NCI-H2171 treated with DMSO at 0.1 percent for 48 hours (cell line): Measurements from ENCODE around the gene ZNF487.
"Not testable (repeated sequence)": the region's sequence is repeated elsewhere in the genome, so short reads cannot be mapped to it uniquely, and the experiment has no call there.

Experiments used
- DNase-seq: peaks from one replicate; lab custom pipeline; 2025; lab: John Stamatoyannopoulos, UW

Gene ZNF487

DNA sequence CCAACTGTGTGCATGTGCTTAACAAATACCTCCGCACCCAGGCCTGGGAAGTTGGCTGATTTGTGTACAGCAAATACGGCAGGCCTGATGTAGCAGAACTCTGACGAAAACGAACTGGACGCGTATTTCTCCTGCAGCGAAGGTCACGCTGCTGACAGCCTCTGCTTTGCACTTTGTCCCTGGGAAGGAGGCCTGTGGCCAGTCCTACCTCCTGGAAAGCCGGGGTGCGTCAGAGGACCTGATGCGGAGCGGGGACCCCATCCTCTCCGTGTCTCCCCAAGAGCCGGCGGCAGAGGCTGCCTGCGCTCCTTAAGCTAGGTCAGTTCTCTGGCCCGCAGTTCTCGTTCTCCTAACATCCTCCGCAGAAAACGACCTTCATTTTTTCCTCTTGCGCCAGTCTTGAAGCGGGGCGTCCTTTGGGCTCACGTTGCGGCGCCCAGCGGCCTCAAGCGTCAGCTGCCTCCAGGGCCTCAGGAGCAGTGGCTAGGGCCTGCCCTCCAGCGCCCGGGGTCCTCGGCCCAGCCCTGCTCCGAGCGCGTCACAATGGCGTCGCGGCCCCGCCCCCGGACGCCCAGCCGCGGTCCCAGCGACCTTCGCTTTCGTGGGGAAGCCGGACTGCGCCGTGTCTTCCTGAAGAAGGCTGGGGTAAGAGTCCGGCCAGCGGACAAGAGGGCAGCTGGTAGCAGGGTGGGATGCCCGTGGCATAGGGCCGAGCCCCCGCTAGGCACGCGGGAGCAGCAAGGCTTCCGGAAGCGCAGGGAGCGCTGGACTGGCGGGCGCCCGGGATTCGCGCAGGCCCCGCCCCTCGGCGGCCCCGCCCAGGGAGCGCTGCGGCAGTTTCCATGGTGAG, at the start of gene ZNF487:
Gene ZNF487, plus strand, starts transcription at position 821 of the 850 bp plus-strand sequence. CDS start 38,703 bp downstream, outside the sequence.
- DNase-seq = peak; percentile 57

DNA sequence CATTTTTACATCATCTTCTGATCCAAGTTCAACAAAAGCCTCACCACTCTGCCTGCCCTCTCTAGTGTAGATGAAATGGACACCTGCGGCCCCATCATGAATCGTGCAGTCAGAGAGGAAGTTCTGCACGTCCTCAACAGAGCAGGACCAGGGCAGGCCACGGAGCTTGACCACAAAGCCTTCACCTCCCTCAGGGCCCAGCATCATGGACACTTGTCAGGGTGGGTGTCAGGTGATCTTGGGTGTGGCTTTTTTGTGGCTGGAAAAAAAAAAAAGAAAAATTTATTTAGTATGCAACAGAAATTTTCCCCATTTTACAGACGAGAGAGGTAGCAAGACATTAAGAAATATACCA, 49.3 kb upstream of the ZNF487 start:
- DNase-seq = no peak

DNA sequence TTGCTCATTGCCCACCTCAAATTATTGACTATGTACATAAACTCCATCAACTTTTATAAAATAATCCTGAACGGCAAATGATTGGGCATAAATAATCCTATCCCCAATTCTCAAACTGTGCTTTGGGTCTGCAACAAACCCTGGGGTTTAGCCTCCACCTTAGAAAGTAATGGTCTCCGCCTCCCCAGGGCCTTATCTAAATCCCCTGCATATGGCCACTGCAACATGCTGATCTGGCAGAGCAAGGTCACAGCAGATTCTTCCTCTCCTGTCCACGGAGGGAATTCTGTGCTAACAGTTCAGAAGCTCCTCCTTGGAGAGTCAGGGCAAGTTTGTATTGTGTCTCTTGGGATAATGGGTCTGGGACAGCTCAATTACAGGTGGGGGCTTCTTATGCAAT, 47.0 kb upstream of the ZNF487 start:
- DNase-seq = no peak

DNA sequence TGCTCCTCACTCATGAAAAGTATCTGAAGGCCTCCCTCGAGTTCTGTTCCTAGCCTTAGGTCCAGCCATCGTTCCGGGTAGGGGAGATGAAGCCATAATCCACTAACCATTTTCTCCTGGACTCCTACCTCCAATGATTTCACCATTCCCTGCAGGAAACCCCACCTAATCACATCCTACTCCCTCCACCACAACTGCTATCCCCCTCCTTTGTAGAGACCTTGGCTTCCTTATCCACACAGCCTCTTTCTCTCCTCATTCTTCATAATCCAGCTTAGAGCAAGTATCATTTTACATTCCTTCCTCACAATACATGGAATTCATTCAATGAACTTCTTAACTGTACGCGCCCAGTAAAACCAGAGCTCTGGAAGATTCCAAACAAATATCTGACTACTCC, 46.6 kb upstream of the ZNF487 start:
- DNase-seq = no peak

DNA sequence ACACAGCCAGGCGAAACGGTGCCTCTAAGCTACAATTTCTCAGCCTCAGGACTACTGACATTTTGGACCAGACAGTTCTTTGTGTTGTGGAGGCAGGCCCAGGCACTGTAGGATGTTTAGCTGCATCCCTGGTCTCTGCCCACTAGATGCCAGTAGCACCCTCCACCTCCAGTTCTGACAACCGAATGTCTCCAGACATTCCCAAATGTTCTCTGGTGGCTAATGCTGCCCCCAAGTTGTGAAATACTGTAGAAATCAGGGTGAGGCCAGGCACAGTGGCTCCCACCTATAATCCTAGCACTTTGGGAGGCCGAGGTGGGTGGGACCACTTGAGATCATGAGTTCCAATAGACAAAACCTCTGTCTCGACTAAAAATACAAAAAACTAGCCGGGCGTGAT, 46.2 kb upstream of the ZNF487 start:
- DNase-seq = no peak

DNA sequence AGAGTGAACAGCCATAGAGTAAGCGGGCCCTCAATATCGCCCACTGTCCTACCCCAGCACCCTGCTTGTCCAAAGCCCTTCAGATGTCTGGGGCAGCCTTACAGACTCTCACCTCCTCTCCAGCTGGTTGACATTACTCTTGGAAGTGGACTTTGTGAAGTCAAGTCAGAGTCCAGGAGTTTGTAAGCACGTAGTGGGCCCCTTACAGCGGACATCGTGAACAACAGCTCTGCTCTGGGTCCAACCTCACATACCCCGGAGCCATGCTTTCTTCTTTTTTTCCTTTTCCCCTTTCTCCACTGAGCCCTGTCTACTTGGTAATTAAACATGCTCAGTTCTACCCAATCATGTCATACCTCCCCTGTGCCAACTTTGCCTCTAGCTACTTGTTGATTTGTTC, 45.4 kb upstream of the ZNF487 start:
- DNase-seq = no peak

DNA sequence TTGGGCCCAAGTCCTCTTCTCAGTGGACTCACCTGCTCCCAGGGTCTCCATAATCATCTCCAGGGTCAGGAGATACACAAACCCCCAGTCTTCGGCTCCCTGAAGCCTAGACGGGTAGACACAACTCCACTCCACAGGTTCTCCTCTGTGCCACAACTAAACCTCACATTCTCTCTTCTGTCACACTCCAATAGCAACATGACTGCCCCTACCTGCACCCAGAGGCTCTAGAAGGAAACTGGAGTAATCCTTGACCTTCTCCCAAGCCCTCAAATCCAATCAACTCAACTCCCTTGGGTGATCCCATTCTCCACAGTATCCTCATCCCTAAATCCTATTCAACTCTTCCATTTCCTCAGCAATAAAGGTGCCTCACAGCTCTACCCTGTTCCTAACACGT, 44.2 kb upstream of the ZNF487 start:
- no peak for DNase-seq

DNA sequence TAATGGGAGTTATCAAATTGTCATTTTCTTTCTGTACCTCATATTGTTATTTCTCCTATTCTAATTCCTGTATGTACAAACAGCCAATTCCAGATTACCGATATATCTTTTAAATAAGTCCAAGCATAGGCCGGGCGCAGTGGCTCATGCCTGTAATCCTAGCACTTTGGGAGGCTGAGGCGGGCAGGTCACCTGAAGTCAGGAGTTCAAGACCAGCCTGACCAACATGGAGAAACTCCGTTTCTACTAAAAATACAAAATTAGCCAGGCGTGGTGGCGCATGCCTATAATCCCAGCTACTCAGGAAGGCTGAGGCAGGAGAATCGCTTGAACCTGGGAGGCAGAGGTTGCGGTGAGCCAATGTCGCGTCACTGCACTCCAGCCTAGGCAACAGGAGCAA, 43.7 kb upstream of the ZNF487 start:
- not testable (repeated sequence) for DNase-seq

DNA sequence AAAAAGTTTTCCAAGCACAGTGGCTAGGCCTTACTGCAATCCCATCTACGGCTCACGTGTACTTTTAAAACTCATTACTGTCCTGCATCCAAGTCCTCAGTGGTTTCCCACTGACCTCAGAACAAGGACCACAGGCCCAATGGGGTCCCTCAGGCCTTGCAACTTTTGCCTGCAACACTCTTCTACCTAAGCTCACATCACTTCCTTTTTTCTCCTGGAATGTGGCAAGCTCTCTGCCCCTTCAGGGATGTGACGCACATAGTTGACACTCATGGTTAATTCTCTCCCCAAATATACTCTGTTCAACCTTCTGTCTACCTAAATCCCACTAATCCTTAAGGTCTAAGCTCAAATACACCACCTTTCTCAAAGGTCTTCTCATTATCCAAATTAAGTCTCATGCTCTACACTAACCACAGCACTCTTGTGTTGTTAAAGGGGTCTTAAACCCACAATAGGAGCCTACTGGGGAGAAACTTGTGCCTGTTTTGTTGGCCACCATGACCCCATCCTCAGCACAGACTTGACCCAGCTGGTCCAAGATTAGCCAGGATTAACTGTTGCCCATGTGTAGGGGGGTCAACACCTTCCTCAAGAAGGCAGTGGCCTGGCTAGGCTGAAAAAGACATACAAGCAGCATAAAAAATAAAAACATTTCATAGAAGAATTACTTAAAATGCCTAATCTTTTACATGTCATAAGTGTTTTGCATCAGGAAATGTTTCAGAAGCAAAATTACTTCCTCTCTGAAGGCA, 43.1 kb upstream of the ZNF487 start:
- DNase-seq = no peak

DNA sequence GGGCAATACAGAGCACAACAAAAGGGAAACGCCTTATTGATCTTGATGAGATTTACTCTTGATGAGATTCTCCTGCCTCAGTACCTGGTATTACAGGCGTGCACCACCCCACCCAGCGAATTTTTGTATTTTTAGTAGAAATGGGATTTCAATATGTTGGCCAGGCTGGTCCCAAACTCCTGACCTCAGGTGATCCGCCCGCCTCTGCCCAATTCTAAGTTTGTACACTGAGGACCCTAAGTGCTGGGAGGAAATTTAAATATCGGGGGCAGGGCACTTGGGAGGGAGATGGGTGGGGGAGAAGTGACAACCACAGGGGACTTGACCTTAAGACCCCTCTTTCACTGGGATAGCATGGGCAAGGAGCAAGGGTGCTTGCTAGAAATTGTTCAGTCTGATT, 42.0 kb upstream of the ZNF487 start:
- no peak for DNase-seq

DNA sequence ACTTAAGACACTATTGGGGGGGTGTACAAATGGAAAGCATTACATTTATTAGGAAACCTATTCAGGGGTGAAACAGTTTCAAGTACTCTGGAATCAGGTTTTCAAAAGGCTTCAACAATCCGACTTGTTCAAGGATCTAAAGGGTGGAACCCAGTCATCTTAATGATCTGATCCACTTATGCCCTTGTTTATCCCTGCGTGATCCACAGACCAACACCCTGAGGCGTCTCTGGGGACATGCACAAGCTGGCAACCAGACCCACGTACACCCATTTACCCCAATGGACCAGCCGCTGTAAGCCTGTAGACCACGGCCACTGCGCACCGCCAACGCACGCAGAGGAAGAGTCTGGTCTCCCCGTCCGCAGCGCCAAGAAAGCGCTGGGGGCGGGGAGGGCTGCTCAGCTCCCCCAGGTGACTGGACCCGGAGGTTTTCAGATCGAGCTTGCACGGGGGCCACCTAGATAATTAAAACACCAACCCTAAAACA, 41.3 kb upstream of the ZNF487 start:
- DNase-seq = no peak

DNA sequence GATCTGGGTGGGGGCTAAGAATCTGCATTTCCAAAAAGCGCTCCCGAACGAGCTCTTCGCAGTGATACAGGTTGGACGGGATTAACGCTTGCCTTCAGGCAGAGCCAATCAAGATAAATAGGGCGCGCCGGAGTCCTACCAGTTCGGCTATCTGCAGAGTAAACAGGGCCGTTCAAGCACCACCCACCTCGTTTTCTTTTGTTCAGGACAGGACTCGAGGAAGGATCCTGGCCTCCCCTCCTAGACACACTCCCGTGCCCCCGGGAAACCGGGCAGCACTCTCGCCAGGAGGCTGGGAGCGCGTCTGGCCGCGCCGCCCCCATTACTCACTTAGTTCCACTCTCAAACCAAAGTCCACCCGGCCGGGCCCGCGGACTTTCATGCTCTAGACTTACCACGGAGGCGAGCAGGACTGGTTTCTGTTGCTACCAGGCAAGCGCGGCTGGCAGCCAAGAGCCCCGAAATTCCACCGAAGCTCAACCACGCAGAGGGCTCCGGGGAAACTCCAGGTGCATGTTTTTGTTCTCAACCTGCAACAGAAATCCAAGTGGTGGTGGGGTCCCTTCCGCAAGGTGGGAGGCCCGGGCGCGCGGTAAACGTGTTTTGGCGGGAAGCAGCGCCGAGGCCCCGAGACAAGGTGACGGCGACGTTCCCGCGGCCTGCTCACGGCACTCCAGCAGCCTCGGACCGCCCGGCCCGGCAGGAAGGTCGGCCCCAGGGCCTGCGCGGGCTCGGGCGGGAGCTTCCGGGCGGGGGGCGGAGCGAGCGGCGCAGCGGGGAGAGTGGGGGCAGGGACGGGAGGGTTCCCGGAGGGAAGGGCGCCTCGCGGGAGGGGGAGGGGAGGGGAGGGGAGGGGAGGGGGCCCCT, 40.6 kb upstream of the ZNF487 start:
- no peak for DNase-seq

DNA sequence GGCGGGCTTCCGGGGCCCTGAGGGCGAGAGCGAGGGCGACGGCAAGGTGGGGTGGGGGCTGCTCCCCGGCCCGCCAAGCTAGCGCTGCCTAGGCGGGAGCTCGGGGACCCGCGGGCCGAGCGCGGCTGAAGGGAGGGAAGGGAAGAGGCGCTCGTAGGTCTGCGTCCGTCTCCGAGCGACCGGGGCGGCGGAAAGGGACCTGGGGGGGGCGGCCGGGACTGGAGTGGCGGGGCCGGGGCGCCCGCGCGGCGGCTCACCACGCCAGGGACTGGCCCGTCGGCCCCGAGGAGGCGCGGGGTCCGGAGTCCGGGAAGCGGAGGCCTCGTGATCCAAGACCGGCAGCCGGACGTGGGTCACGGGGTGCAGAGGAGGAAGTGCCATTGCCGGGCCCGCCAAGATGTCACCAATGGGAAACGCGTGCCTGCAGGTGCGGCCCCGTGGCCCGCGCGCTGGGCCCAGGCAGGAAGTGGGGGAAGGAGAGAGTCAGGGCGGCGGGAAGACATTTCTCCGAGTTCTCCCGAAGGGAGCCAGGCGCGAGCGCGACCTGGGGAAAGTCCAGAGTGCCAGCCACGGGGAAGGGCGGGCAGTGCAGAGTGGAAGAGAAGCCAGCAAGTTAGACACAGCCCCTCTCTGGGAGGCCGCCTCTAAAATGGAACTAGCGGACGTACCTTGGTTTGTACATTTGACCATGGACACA, 39.8 kb upstream of the ZNF487 start:
- DNase-seq = no peak

DNA sequence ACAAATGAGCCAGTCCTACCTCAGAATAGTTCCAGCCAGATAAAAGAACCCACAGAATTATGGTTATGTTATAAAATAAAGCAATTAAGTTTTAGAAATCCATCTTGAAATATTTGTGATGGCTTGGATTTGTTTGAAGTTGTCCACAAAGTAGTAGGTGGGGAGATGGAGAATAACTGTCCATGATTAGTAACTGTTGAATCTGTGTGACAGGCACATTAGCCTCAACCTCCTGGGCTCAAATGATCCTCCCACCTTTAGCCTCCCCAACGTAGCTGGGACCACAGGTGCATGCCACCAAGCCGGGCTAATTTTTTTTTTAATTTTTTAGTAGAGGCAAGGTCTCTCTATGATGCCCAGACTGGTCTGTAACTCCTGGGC, 38.0 kb upstream of the ZNF487 start:
- DNase-seq = no peak

DNA sequence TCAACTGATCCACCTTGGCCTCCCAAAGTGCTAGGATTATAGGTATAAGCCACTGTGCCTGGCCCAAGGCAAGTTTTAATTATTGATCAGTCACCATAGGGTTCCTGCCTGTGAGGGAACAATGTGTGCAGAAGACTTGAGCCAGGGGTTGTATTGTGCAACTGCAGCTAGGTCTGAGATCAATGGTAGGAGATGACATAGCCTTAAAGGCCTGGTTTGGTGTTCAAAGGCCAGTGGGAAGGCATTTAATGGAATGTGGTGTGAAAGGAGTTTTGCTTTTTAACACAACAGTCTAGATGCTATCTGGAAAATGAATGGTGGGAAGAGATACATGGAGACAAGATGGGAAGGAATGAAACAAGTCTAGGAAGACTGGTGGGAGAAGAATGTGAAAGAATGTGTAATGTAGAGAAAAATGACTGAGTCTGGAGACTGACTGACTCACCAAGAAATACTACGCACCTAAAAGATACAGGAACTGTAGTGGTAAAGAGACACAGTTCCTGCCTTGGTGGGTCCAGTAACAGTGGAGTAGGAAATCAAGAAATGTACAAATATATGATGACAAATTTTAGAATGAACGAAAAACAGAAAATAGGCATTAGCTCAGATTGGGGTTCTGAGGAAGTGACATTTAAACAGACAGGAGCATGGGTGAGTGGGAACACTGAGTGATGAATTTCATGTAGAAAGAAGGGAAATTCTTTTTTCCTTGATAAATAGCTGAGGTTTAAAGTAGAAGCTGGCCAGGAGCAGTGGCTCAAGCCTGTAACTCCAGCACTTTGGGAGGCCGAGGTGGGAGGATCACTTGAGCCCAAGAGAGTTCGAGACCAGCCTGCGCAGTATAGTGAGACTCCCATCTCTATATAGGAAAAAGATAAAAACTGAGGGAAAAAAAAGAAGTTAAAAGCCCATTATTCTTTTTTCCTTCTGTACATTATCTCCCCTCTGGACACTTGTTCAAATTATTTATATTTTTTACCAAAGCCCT, 37.3 kb upstream of the ZNF487 start:
- DNase-seq = no peak

DNA sequence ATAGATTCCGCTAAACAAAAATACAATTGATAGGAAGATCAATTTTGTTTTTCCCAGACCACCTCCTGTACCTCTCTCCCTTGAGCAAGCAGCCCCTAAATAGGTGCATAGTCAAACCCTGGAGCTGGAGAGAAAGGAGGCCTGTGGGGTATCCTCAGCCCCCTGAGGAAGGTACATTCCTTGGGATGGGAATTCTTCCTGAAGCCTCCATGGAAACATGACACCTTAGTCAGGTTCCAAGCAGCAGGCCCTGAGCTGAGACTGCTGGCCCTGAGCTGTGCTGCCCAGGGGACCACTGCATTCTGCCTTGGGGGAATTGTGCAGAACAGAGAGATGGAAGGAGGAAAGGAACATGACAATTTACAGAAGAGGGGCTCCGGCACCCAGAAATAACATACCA, 35.3 kb upstream of the ZNF487 start:
- no peak for DNase-seq

DNA sequence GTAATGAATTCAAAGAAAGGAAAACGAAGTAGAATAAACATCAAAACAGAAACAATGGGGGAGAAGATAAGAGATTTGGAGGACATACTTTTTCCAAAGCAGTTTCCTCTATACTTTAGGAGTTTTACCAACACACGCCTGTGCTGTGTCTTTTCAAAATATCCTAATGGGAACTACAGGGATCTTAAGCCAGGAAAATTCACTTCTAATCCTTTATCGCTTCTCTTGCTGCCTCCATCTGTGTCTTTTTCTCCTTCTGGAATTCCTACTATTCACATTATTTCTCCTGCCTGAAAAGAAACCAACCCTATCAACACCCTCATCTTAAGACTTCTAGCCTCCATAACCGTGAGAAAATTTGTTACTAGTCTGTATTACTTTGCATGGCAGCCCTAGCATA, 34.7 kb upstream of the ZNF487 start:
- no peak for DNase-seq

DNA sequence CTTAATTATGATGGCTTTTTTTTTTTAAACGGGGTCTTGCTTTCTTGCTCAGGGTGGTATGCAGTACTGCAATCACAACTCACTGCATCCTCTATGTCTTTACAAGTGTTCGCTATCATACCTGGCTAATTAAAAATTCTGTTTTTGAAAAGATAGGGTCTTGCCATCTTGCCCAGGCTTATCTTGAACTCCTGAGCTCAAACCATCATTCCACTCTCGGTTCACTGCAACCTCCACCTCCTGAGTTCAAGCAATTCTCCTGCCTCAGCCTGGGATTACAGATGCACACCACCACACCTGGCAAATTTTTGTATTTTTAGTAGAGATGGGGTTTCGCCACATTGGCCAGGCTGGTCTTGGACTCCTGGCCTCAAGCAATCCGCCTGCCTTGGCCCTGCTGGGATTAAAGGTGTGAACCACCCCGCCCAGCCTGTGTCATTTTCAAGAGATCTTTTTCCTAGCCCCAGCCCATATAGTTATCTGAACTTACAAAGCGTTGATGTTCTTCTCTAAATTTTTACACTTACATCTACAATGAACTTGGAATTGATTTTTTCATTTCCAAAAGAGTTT, 33.9 kb upstream of the ZNF487 start:
- DNase-seq = no peak

DNA sequence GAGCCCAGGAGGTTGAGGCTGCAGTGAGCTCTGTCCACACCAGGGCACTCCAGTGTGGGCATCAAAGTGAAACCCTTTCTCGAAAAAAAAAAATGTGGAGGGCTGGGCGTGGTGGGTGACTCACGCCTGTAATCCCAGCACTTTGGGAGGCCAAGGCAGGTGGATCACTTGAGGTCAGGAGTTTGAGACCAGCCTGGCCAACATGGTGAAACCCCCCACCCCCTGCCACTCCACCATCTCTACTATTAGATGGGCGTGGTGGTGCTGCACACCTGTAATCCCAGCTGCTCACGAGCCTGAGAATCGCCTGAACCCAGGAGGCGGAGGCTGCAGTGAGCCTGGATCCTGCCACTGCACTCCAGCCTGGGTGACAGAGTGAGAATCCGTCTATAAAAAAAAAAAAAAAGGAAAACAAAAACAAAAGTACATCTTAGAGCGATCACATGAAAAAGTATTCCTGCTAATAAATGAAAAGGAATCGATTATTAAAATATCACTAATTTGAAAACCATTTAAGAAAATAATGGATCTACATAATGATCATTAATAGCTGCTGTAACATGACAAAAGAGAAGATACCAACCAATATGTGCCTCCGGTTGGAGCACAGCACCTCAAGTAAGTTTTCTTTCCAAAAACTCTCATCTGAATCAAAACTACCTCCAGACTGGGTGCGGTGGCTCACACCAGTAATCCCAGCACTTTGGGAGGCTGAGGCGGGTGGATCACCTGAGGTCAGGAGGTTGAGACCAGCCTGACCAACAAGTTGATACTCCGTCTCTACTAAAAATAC, 32.8 kb upstream of the ZNF487 start:
- DNase-seq = no peak
